ENCODE measurements around the gene PPP6R1. TPM values are rescaled to one million over a fixed set of nuclear protein-coding genes. Genes with fewer than 3 reads are reported as not detected.

PPP6R1 gene
- total RNA-seq, 1 experiment from 2014 or later = 96.7 TPM

DNA sequence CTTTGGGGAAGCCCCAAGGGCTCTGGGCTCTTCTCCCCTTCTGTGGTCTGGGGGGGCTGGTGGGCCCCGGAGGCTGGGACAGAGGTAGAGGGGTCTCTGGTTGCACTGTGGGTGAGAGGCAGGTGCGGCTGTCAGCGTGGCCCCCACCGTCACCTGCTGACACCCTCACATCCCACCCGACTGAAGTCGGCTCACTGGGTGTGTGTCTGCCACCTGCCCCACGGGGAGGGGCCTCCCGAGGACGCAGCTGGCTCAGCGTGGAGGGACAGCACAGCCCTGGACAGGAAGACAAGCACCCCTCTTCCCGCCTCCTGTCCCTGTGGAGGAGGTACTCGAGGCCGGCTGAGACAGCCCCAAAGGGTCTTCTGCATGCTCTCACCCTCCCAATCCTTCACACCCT is 28.0 kb downstream of the PPP6R1 start (continued):
- TF ChIP-seq, protein P1, sequence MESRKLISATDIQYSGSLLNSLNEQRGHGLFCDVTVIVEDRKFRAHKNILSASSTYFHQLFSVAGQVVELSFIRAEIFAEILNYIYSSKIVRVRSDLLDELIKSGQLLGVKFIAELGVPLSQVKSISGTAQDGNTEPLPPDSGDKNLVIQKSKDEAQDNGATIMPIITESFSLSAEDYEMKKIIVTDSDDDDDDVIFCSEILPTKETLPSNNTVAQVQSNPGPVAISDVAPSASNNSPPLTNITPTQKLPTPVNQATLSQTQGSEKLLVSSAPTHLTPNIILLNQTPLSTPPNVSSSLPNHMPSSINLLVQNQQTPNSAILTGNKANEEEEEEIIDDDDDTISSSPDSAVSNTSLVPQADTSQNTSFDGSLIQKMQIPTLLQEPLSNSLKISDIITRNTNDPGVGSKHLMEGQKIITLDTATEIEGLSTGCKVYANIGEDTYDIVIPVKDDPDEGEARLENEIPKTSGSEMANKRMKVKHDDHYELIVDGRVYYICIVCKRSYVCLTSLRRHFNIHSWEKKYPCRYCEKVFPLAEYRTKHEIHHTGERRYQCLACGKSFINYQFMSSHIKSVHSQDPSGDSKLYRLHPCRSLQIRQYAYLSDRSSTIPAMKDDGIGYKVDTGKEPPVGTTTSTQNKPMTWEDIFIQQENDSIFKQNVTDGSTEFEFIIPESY (IDR thresholded peaks at IDR 0.05; ENCODE audit: extremely low read depth, insufficient replicate concordance, low read length) = no peak
- TF ChIP-seq SP1 (IDR thresholded peaks at IDR 0.05; ENCODE audit: low read depth) (no peak), RAD21 (IDR thresholded peaks at IDR 0.05; ENCODE audit: low read depth) (no peak), FOSL1 (IDR thresholded peaks at IDR 0.05; ENCODE audit: low read depth) (no peak), POLR2A (IDR thresholded peaks at IDR 0.05; ENCODE audit: borderline replicate concordance, extremely low read depth, insufficient read depth, insufficient read length) (no peak), TCF7L2 (IDR thresholded peaks at IDR 0.05; ENCODE audit: borderline replicate concordance, extremely low read depth, insufficient read depth, insufficient read length) (no peak), CEBPB (IDR thresholded peaks at IDR 0.05; ENCODE audit: low read depth) (no peak), JUND (IDR thresholded peaks at IDR 0.05) (no peak)
- TF ChIP-seq, protein P2, sequence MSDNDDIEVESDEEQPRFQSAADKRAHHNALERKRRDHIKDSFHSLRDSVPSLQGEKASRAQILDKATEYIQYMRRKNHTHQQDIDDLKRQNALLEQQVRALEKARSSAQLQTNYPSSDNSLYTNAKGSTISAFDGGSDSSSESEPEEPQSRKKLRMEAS (IDR thresholded peaks at IDR 0.05) = no peak
- TF ChIP-seq, protein P3, sequence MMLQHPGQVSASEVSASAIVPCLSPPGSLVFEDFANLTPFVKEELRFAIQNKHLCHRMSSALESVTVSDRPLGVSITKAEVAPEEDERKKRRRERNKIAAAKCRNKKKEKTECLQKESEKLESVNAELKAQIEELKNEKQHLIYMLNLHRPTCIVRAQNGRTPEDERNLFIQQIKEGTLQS (IDR thresholded peaks at IDR 0.05) = no peak

DNA sequence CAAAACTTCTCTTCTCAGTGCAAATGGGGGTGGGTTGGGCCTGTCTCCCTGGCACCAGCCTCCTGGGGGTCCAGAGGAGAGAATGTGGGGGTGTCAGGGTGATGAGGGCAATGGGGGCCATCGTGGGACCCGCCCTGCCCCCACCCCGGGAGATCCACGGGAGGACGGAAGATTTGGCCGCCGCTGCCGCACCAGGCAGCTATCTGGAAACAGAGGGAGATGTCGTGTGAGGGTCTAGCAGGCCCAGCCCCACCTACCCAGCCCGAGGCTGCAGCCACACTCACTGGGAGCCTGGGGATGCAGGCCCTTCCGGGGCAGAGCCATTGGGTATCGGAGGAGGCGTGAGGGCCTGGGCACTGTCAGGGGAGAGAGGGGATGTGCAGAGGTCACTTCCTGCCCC is 28.5 kb downstream of the PPP6R1 start:
- no TSS peak for BruUV-seq (replicated peaks)

More for the DNA sequence above, 28.5 kb downstream of the PPP6R1 start:
- no peaks in the 10 kb centered on the region for H3K9me3 ChIP-seq (ENCODE audit: control insufficient read depth in 1 of 2, insufficient read depth in 1 of 2, low read depth in 1 of 2, low read length in 2 of 2)
- no peak for DNase-seq (ENCODE audit: low read depth, low spot score)
- intact Hi-C loops (cut with micrococcal nuclease) = no loop called here
- no peak overlapping the region for H3K4me2 ChIP-seq (ENCODE audit: low read length)
- peaks cover 4% of the 10 kb centered on the region; the same call in 1 of the 2 replicates for H3K79me2 ChIP-seq (ENCODE audit: insufficient read depth, low read length)
- TF ChIP-seq POLR2A (IDR thresholded peaks at IDR 0.05; ENCODE audit: borderline replicate concordance, extremely low read depth, insufficient read depth, insufficient read length) (no peak), ELF1 (IDR thresholded peaks at IDR 0.05; ENCODE audit: borderline replicate concordance, low read depth) (no peak), CEBPB (IDR thresholded peaks at IDR 0.05; ENCODE audit: low read depth) (no peak), FOSL1 (IDR thresholded peaks at IDR 0.05; ENCODE audit: low read depth) (no peak), CBX3 (IDR thresholded peaks at IDR 0.05; ENCODE audit: low read depth) (no peak), SP1 (IDR thresholded peaks at IDR 0.05; ENCODE audit: low read depth) (no peak), ZNF274 (IDR thresholded peaks at IDR 0.05; ENCODE audit: low read depth, low read length) (no peak), RAD21 (IDR thresholded peaks at IDR 0.05; ENCODE audit: low read depth) (no peak), ZFX (IDR thresholded peaks at IDR 0.05) (no peak), YY1 (IDR thresholded peaks at IDR 0.05; ENCODE audit: extremely low read depth, insufficient replicate concordance, low read depth, low read length) (no peak), EZH2 (IDR thresholded peaks at IDR 0.05) (no peak)
- TF ChIP-seq, protein P1 (IDR thresholded peaks at IDR 0.05; ENCODE audit: extremely low read depth, insufficient replicate concordance, low read length) = no peak
- H3K9me2 ChIP-seq (ENCODE audit: insufficient read depth) = no peaks in the 10 kb centered on the region
- no peak for ATAC-seq
- ChIA-PET CTCF (no interaction called here), POLR2A (no interaction called here), RAD21 (ENCODE audit: low non-redundant PET in 1 of 2, low total read pairs in 2 of 2, uncharacterized antibody in 2 of 2, unreplicated experiment in 2 of 2) (no interaction called here)
- no peak overlapping the region for H3K4me3 ChIP-seq (replicated peaks in 1 of 2; ENCODE audit: low read depth in 1 of 2, low read length in 2 of 2)
- no peak overlapping the region for H3K9ac ChIP-seq (ENCODE audit: low read length)
- peaks cover 10 to 24% of the 10 kb centered on the region in 2 experiments for H3K36me3 ChIP-seq (ENCODE audit: control insufficient read depth in 1 of 2, insufficient read depth in 2 of 2, low read length in 2 of 2)
- no peak overlapping the region for H3K27ac ChIP-seq (ENCODE audit: low read depth, low read length)
- H3K4me1 ChIP-seq (ENCODE audit: control insufficient read depth in 1 of 2, insufficient read depth in 2 of 2, low read length in 2 of 2) = no peaks in the 10 kb centered on the region
- H2AFZ ChIP-seq (ENCODE audit: low read depth, low read length, poor library complexity, severe bottlenecking) = no peak overlapping the region
- H3K27me3 ChIP-seq (ENCODE audit: insufficient read depth, low read length) = no peaks in the 10 kb centered on the region
- no peaks in the 10 kb centered on the region for H4K20me1 ChIP-seq (ENCODE audit: insufficient read depth)
